Tracheal epithelial cell (primary cell): ENCODE data around the gene IFNL4. TPM values are rescaled to one million over a fixed set of nuclear protein-coding genes. Genes with fewer than 3 reads are reported as not detected.

ENCODE experiments used
- total RNA-seq: library from RNA; depleted of rRNA; stranded (reverse); fragments of >200 nt; gene quantifications from 2 replicates; pipeline ENCODE4 v1.2.1, GENCODE V29; 2014

Gene IFNL4
- total RNA-seq: not detected in 2 replicates

DNA sequence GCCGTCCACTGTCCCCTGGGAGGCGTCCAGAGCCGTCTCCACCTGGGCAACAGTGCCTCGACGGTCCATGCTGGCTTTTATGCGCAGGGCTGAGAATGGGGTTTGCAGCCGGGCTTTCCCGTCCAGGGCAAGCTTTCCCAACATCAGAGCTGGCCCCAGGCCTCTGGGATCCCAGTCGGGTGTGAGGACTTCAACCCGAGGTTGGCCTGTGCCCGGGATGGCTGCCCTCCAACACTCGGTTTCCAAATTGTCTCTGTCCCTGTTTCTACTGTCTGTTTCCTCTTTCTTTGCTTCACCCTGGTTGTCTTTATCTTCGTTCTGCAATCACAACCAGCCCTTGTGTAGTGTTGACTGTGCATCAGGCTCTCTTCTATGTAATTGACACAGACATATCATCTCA, at the start of gene IFNL4:
TSS of gene IFNL4 (minus strand) at position 51 of the 400 bp plus-strand sequence.

DNA sequence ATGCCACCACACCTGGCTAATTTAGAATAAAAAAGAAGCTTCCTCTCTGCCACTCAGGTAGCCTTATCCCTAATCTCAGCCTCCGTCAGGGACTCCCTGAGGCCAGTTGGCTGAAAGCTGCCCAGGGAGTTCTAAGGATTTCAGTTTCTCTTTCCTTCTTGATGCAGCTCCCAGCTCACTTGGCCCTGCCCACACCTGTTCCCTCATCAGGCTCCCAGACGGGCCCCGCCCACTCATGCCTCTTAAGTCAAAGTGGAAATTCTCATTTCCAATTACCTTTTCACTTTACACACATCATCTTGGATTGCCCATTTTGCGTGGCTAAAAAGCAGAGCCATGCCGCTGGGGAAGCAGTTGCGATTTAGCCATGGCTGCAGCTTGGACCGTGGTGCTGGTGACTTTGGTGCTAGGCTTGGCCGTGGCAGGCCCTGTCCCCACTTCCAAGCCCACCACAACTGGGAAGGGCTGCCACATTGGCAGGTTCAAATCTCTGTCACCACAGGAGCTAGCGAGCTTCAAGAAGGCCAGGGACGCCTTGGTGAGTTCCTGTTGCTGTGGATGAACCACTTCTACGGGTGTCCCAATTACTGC, 47.5 kb upstream of the IFNL4 start, which contains the start of gene IFNL1:
TSS of gene IFNL1 (plus strand) at position 353 of the 591 bp plus-strand sequence. CDS start at position 368, 15 bp downstream.

DNA sequence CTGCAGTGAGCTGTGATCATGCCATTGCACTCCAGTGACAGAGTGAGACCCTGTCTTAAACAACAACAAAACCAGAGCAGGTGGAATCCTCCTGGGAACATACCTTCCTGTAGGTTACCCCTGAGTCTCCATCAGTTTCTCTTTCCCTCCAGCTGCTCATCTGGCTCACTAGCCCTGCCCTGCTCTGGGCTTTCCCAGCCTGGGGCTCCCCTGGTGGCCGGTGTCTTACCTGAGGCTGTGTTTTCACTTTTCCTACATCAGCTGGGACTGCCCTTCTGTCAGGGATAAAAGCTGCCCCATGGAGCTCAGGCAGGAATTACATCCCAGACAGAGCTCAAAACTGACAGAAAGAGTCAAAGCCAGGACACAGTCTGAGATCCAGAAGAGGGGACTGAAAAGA, 19.4 kb upstream of the IFNL4 start, which contains the start of gene IFNL2:
TSS of gene IFNL2 (plus strand) at position 312 of the 400 bp plus-strand sequence. CDS start 173 bp downstream, outside the sequence.

GRCh38 chr19:39244410-39245100, 4.1 kb downstream of the IFNL4 start, which contains the start of gene IFNL3:
IFNL3 (minus strand) TSS chr19:39245006; CDS start chr19:39244967, 39 bp downstream.

GRCh38 chr19:39203372-39204341, 45.0 kb downstream of the IFNL4 start, which contains the start of gene SYCN:
SYCN (minus strand) TSS chr19:39204263; CDS start chr19:39204254, 9 bp downstream.

DNA sequence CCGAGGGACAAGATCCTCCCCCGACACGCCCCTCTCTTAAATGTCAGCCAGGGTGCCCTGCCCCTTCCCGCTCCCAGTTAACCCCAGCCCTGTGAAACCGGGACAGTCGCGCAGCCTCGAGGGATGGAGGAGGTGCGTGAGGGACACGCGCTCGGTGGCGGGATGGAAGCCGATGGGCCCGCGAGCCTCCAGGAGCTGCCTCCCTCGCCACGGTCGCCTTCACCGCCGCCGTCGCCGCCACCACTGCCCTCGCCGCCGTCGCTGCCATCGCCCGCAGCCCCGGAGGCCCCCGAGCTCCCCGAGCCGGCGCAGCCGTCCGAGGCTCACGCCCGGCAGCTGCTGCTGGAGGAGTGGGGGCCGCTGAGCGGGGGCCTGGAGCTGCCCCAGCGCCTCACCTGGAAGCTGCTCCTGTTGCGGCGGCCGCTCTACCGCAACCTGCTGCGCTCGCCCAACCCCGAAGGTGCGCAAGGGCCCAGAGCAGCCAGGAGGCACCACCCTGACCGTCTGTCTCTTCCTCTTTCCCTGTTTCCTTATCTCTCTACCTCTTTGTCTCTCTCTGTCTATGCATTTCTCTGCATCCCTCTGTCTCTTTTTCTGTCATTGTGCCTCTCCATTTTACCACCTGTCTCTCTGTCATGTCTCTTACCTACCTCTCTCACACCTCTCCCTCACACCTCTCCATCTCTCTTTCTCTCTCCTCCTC, 51.6 kb downstream of the IFNL4 start, which contains the start of gene NCCRP1:
TSS of gene NCCRP1 (plus strand) at position 105 of the 703 bp plus-strand sequence. CDS start at position 124, 19 bp downstream.

Other genes with a start within 250 kb of the IFNL4 start
- 4.9 and 9.6 TPM in 2 replicates for gene FBXO27, start 216.3 kb downstream of the IFNL4 start, total RNA-seq
- 0.43 and 1.4 TPM in 2 replicates for gene ACP7, start 164.5 kb downstream of the IFNL4 start, total RNA-seq
- 5.5 and 9.2 TPM in 2 replicates for gene PAK4, start 123.1 kb downstream of the IFNL4 start, total RNA-seq
- 4.8 and 9.4 TPM in 2 replicates for gene NCCRP1, start 51.9 kb downstream of the IFNL4 start, total RNA-seq
- not detected in 2 replicates for gene SYCN, start 44.6 kb downstream of the IFNL4 start, total RNA-seq
- not detected in 2 replicates for gene IFNL3, start 3.9 kb downstream of the IFNL4 start, total RNA-seq
- gene IFNL2, start 19.5 kb upstream of the IFNL4 start, total RNA-seq: not detected in 2 replicates
- not detected in 2 replicates for gene IFNL1, start 47.6 kb upstream of the IFNL4 start, total RNA-seq
- 0.24 and 0.43 TPM in 2 replicates for gene LRFN1, start 72.0 kb upstream of the IFNL4 start, total RNA-seq
- not detected in 2 replicates for gene GMFG, start 87.2 kb upstream of the IFNL4 start, total RNA-seq
- 31.5 and 37.6 TPM in 2 replicates for gene SAMD4B, start 93.6 kb upstream of the IFNL4 start, total RNA-seq
- gene PAF1, start 142.2 kb upstream of the IFNL4 start, total RNA-seq: 11.1 and 23.6 TPM in 2 replicates
- gene MED29, start 142.5 kb upstream of the IFNL4 start, total RNA-seq: 9.8 and 10.4 TPM in 2 replicates
- gene ZFP36, start 158.0 kb upstream of the IFNL4 start, total RNA-seq: 5.8 TPM in 2 replicates
- 3.6 and 8.2 TPM in 2 replicates for gene PLEKHG2, start 163.8 kb upstream of the IFNL4 start, total RNA-seq
- 72.5 and 139 TPM in 2 replicates for gene RPS16, start 187.1 kb upstream of the IFNL4 start, total RNA-seq
- 28.1 and 48.0 TPM in 2 replicates for gene SUPT5H, start 196.7 kb upstream of the IFNL4 start, total RNA-seq
- gene TIMM50, start 232.0 kb upstream of the IFNL4 start, total RNA-seq: 100 and 120 TPM in 2 replicates